ENCODE measurements around the gene SNX9.
A peak's percentile ranks its signal among the peaks of the same experiment; 100 is the strongest.
"Not testable (repeated sequence)": the region's sequence is repeated elsewhere in the genome, so short reads cannot be mapped to it uniquely, and the experiment has no call there.

The SNX9 gene

GRCh38 chr6:157944983-157945931, 122.2 kb downstream of the SNX9 start:
- H3K18ac ChIP-seq (ENCODE audit: low read length) = no peak overlapping the region
- H3K27ac ChIP-seq (ENCODE audit: low read depth, low read length) = no peak overlapping the region
- no peak overlapping the region for H3K4me3 ChIP-seq (ENCODE audit: low read depth, low read length)
- no peaks in the 10 kb centered on the region for H3K4me1 ChIP-seq (ENCODE audit: control insufficient read depth in 1 of 2, insufficient read depth in 2 of 2, low read length in 2 of 2)
- no peak overlapping the region for H3K4ac ChIP-seq (ENCODE audit: low read depth, low read length)
- no peak overlapping the region for H2AFZ ChIP-seq (ENCODE audit: insufficient read depth, low read length, poor library complexity)
- no peak overlapping the region for H3K23ac ChIP-seq (ENCODE audit: low read length)
- H2AK5ac ChIP-seq (ENCODE audit: low read length) = no peak overlapping the region
- H3K14ac ChIP-seq (ENCODE audit: low read length) = no peak overlapping the region
- H4K12ac ChIP-seq (ENCODE audit: low read depth, low read length) = no peak overlapping the region
- DNase-seq = no peak
- no peak overlapping the region for H3K9ac ChIP-seq (ENCODE audit: low read length)
- H3K36me3 ChIP-seq (ENCODE audit: control insufficient read depth in 1 of 2, insufficient read depth in 2 of 2, low read length in 2 of 2) = peaks cover 40 to 41% of the 10 kb centered on the region in 2 experiments
- no peak overlapping the region for H4K8ac ChIP-seq (ENCODE audit: low read depth, low read length)
- no peaks in the 10 kb centered on the region for H3K79me2 ChIP-seq (ENCODE audit: control insufficient read depth, insufficient read depth, low read length, poor library complexity)
- H3K9me3 ChIP-seq (ENCODE audit: insufficient read depth, low read depth, low read length) = peaks cover 5% of the 10 kb centered on the region
- no peak overlapping the region for H4K91ac ChIP-seq (ENCODE audit: low read depth, low read length)
- no peaks in the 10 kb centered on the region for H3K79me1 ChIP-seq (ENCODE audit: low read length)
- no CpG with 5 or more reads among the region's 14 CpGs for WGBS (ENCODE audit: extremely low coverage, insufficient coverage, insufficient read length)
- H2BK5ac ChIP-seq (ENCODE audit: low read depth, low read length, poor library complexity) = no peak overlapping the region
- no peak overlapping the region for H2BK12ac ChIP-seq (ENCODE audit: low read length)
- H3K4me2 ChIP-seq (ENCODE audit: low read length) = no peak overlapping the region
- H2BK120ac ChIP-seq (ENCODE audit: insufficient read depth, low read length, poor library complexity) = no peak overlapping the region
- no peaks in the 10 kb centered on the region for H3K27me3 ChIP-seq (ENCODE audit: insufficient read depth, low read length)

GRCh38 chr6:157946053-157946617, 123.1 kb downstream of the SNX9 start:
- Histone ChIP-seq H3K36me3 (ENCODE audit: control insufficient read depth in 1 of 2, insufficient read depth in 2 of 2, low read length in 2 of 2) (peaks cover 33 to 37% of the 10 kb centered on the region in 2 experiments), H2AK5ac (ENCODE audit: low read length) (no peak overlapping the region), H3K79me2 (ENCODE audit: control insufficient read depth, insufficient read depth, low read length, poor library complexity) (no peaks in the 10 kb centered on the region), H3K27me3 (ENCODE audit: insufficient read depth, low read length) (no peaks in the 10 kb centered on the region), H3K18ac (ENCODE audit: low read length) (no peak overlapping the region), H2BK5ac (ENCODE audit: low read depth, low read length, poor library complexity) (no peak overlapping the region), H3K4ac (ENCODE audit: low read depth, low read length) (no peak overlapping the region), H3K14ac (ENCODE audit: low read length) (no peak overlapping the region), H3K4me3 (ENCODE audit: low read depth, low read length) (no peak overlapping the region), H3K23ac (ENCODE audit: low read length) (no peak overlapping the region), H4K12ac (ENCODE audit: low read depth, low read length) (no peak overlapping the region), H3K4me1 (ENCODE audit: control insufficient read depth in 1 of 2, insufficient read depth in 2 of 2, low read length in 2 of 2) (no peaks in the 10 kb centered on the region), H2AFZ (ENCODE audit: insufficient read depth, low read length, poor library complexity) (no peak overlapping the region), H3K79me1 (ENCODE audit: low read length) (no peaks in the 10 kb centered on the region), H4K91ac (ENCODE audit: low read depth, low read length) (no peak overlapping the region), H2BK12ac (ENCODE audit: low read length) (no peak overlapping the region), H2BK120ac (ENCODE audit: insufficient read depth, low read length, poor library complexity) (no peak overlapping the region), H3K9me3 (ENCODE audit: insufficient read depth, low read depth, low read length) (peaks cover 5% of the 10 kb centered on the region), H4K8ac (ENCODE audit: low read depth, low read length) (no peak overlapping the region), H3K27ac (ENCODE audit: low read depth, low read length) (no peak overlapping the region), H3K9ac (ENCODE audit: low read length) (no peak overlapping the region), H3K4me2 (ENCODE audit: low read length) (no peak overlapping the region)
- WGBS (ENCODE audit: extremely low coverage, insufficient coverage, insufficient read length) = no CpG with 5 or more reads among the region's 6 CpGs
- no peak for DNase-seq

GRCh38 chr6:157946865-157947532, 124.0 kb downstream of the SNX9 start:
- no CpG with 5 or more reads among the region's 5 CpGs for WGBS (ENCODE audit: extremely low coverage, insufficient coverage, insufficient read length)

GRCh38 chr6:157950899-157951298, 127.9 kb downstream of the SNX9 start:
- not testable (repeated sequence) for H3K4me3 ChIP-seq (ENCODE audit: low read depth, low read length); H4K12ac ChIP-seq (ENCODE audit: low read depth, low read length); H3K4me2 ChIP-seq (ENCODE audit: low read length); H3K14ac ChIP-seq (ENCODE audit: low read length); H2AFZ ChIP-seq (ENCODE audit: insufficient read depth, low read length, poor library complexity); H2BK120ac ChIP-seq (ENCODE audit: insufficient read depth, low read length, poor library complexity); H3K4ac ChIP-seq (ENCODE audit: low read depth, low read length); H3K4me1 ChIP-seq (ENCODE audit: control insufficient read depth in 1 of 2, insufficient read depth in 2 of 2, low read length in 2 of 2); H3K27ac ChIP-seq (ENCODE audit: low read depth, low read length); H3K9me3 ChIP-seq (ENCODE audit: insufficient read depth, low read depth, low read length); H3K79me2 ChIP-seq (ENCODE audit: control insufficient read depth, insufficient read depth, low read length, poor library complexity); H2BK12ac ChIP-seq (ENCODE audit: low read length); H2BK5ac ChIP-seq (ENCODE audit: low read depth, low read length, poor library complexity); DNase-seq; H3K79me1 ChIP-seq (ENCODE audit: low read length); H3K27me3 ChIP-seq (ENCODE audit: insufficient read depth, low read length); H4K8ac ChIP-seq (ENCODE audit: low read depth, low read length); H3K23ac ChIP-seq (ENCODE audit: low read length); H3K18ac ChIP-seq (ENCODE audit: low read length); H2AK5ac ChIP-seq (ENCODE audit: low read length); H3K9ac ChIP-seq (ENCODE audit: low read length); H3K36me3 ChIP-seq (ENCODE audit: control insufficient read depth in 1 of 2, insufficient read depth in 2 of 2, low read length in 2 of 2); H4K91ac ChIP-seq (ENCODE audit: low read depth, low read length)
- no CpG with 5 or more reads among the region's 1 CpG for WGBS (ENCODE audit: extremely low coverage, insufficient coverage, insufficient read length)

More at GRCh38 chr6:157946865-157947532, 124.0 kb downstream of the SNX9 start:
- Histone ChIP-seq H2BK12ac (ENCODE audit: low read length) (no peak overlapping the region), H3K18ac (ENCODE audit: low read length) (no peak overlapping the region), H3K79me1 (ENCODE audit: low read length) (no peaks in the 10 kb centered on the region), H2AFZ (ENCODE audit: insufficient read depth, low read length, poor library complexity) (no peak overlapping the region), H3K4me2 (ENCODE audit: low read length) (no peak overlapping the region), H3K9me3 (ENCODE audit: insufficient read depth, low read depth, low read length) (peaks cover 5% of the 10 kb centered on the region), H3K36me3 (ENCODE audit: control insufficient read depth in 1 of 2, insufficient read depth in 2 of 2, low read length in 2 of 2) (peaks cover 28 to 31% of the 10 kb centered on the region in 2 experiments), H3K14ac (ENCODE audit: low read length) (no peak overlapping the region), H4K91ac (ENCODE audit: low read depth, low read length) (no peak overlapping the region), H2BK120ac (ENCODE audit: insufficient read depth, low read length, poor library complexity) (no peak overlapping the region), H2BK5ac (ENCODE audit: low read depth, low read length, poor library complexity) (no peak overlapping the region), H3K4me3 (ENCODE audit: low read depth, low read length) (no peak overlapping the region), H2AK5ac (ENCODE audit: low read length) (no peak overlapping the region), H3K23ac (ENCODE audit: low read length) (no peak overlapping the region), H4K8ac (ENCODE audit: low read depth, low read length) (no peak overlapping the region), H3K9ac (ENCODE audit: low read length) (no peak overlapping the region), H3K27me3 (ENCODE audit: insufficient read depth, low read length) (no peaks in the 10 kb centered on the region), H3K4ac (ENCODE audit: low read depth, low read length) (no peak overlapping the region), H3K27ac (ENCODE audit: low read depth, low read length) (no peak overlapping the region), H3K79me2 (ENCODE audit: control insufficient read depth, insufficient read depth, low read length, poor library complexity) (no peaks in the 10 kb centered on the region), H3K4me1 (ENCODE audit: control insufficient read depth in 1 of 2, insufficient read depth in 2 of 2, low read length in 2 of 2) (no peaks in the 10 kb centered on the region), H4K12ac (ENCODE audit: low read depth, low read length) (no peak overlapping the region)
- peak in 1 of 2 donors; percentile 34 for DNase-seq

Data from trophoblast cell (in vitro differentiated cells and primary cell).